ENCODE results near the gene CHID1. TPM values are rescaled to one million over a fixed set of nuclear protein-coding genes. Genes with fewer than 3 reads are reported as not detected.

The CHID1 gene
- total RNA-seq, 1 donor from 2014 or later = 69.4 TPM

GRCh38 chr11:888310-889212 lies 22.0 kb downstream of the CHID1 start:
- Histone ChIP-seq H3K27me3 (no peaks in the 10 kb centered on the region), H3K9me3 (no peaks in the 10 kb centered on the region), H3K27ac (no peak overlapping the region), H3K4me1 (no peaks in the 10 kb centered on the region), H3K4me3 (no peak overlapping the region), H3K36me3 (peaks cover 9 to 16% of the 10 kb centered on the region in 2 donors)
- intact Hi-C loops (cut with DNase I) = no loop called here
- TF ChIP-seq CTCF (IDR thresholded peaks at IDR 0.05) = no peak
- DNase-seq (ENCODE audit: low spot score in 2 of 2) = no peak

GRCh38 chr11:887589-887988 lies 23.0 kb downstream of the CHID1 start:
- intact Hi-C loops (cut with DNase I) = no loop called here
- Histone ChIP-seq H3K9me3 (no peaks in the 10 kb centered on the region), H3K36me3 (peaks cover 16 to 19% of the 10 kb centered on the region in 2 donors), H3K27me3 (no peaks in the 10 kb centered on the region), H3K4me3 (no peak overlapping the region), H3K27ac (no peak overlapping the region), H3K4me1 (no peaks in the 10 kb centered on the region)
- no peak for DNase-seq (ENCODE audit: low spot score in 2 of 2)
- TF ChIP-seq CTCF (IDR thresholded peaks at IDR 0.05) = no peak

- H3K4me1 ChIP-seq = no peaks in the 10 kb centered on the region
- H3K4me3 ChIP-seq = no peak overlapping the region
- no peak for DNase-seq (ENCODE audit: low spot score in 2 of 2)
- no peak for TF ChIP-seq CTCF (IDR thresholded peaks at IDR 0.05)
- no peaks in the 10 kb centered on the region for H3K27me3 ChIP-seq
- H3K9me3 ChIP-seq = no peaks in the 10 kb centered on the region
- no peak overlapping the region for H3K27ac ChIP-seq
- H3K36me3 ChIP-seq = peaks cover 16 to 27% of the 10 kb centered on the region in 2 donors
- intact Hi-C loops (cut with DNase I) = no loop called here
These were observed 24.0 kb downstream of the CHID1 start for GRCh38 chr11:886568-886967.

GRCh38 chr11:884578-885070 lies 26.0 kb downstream of the CHID1 start:
- intact Hi-C loops (cut with DNase I) = no loop called here
- no peaks in the 10 kb centered on the region for H3K27me3 ChIP-seq
- H3K9me3 ChIP-seq = no peaks in the 10 kb centered on the region
- peaks cover 14 to 32% of the 10 kb centered on the region in 2 donors for H3K36me3 ChIP-seq
- TF ChIP-seq CTCF (IDR thresholded peaks at IDR 0.05) = no peak
- DNase-seq (ENCODE audit: low spot score in 2 of 2) = no peak
- no peak overlapping the region for H3K27ac ChIP-seq
- no peak overlapping the region for H3K4me3 ChIP-seq
- no peaks in the 10 kb centered on the region for H3K4me1 ChIP-seq

GRCh38 chr11:883527-883926 lies 27.1 kb downstream of the CHID1 start:
- H3K27ac ChIP-seq = no peak overlapping the region
- no peak overlapping the region for H3K4me3 ChIP-seq
- no peak for TF ChIP-seq CTCF (IDR thresholded peaks at IDR 0.05)
- intact Hi-C loops (cut with DNase I) = no loop called here
- H3K9me3 ChIP-seq = no peaks in the 10 kb centered on the region
- no peaks in the 10 kb centered on the region for H3K4me1 ChIP-seq
- peaks cover 22 to 32% of the 10 kb centered on the region in 2 donors for H3K36me3 ChIP-seq
- no peak for DNase-seq (ENCODE audit: low spot score in 2 of 2)
- H3K27me3 ChIP-seq = no peaks in the 10 kb centered on the region

Measured in ascending aorta (tissue), 2 donors.